T-cell (primary cell): ENCODE measurements around the gene FMN1. TPM values are rescaled to one million over a fixed set of nuclear protein-coding genes. Genes with fewer than 3 reads are reported as not detected.

ENCODE experiments used
- ATAC-seq, 4 experiments: fragments of 200-7000 bp in 3 of 4; fragments of 150-1000 bp in 1 of 4; cut with Tn5 transposase; replicated peaks in 1 of 4; 1 replicate in 3 of 4; 2 replicates in 1 of 4; pipeline ENCODE4 v1.10.0; 2021; ENCODE audit warnings: moderate library complexity in 3 of 4, mild to moderate bottlenecking in 2 of 4, moderate number of reproducible peaks in 1 of 4
- CTCF ChIA-PET, 2 donors: fragments of 300-600 bp; sonication (Branson Sonifier 250); formaldehyde crosslinking; loops; one replicate each; lab custom pipeline; 2022; ENCODE audit warnings: antibody characterized with exemption in 2 of 2; lab: Charles Lee
- POLR2A ChIA-PET, 2 donors: fragments of 300-600 bp; sonication (Branson Sonifier 250); formaldehyde crosslinking; loops; one replicate each; lab custom pipeline; 2022; ENCODE audit warnings: antibody characterized with exemption in 2 of 2; lab: Charles Lee
- DNase-seq, 35 experiments: peaks; one replicate each; pipeline versions ENCODE4 v3.0.0 to v3.0.0-alpha.2; 2013 to 2023
- H3K27ac ChIP-seq: one replicate; pipeline ENCODE4 v1.5.1; 2013; ENCODE audit warnings: low read length
- H3K27me3 ChIP-seq, 2 experiments: replicated peaks in 1 of 2; 1 replicate in 1 of 2; 2 replicates in 1 of 2; pipeline versions ENCODE4 v1.6.1 to v1.7.0; 2013; ENCODE audit warnings: low read length in 1 of 2, mixed read lengths in 1 of 2; ENCODE audit not compliant: control insufficient read depth in 2 of 2, insufficient read depth in 2 of 2; ENCODE audit errors: extremely low read depth in 1 of 2
- H3K36me3 ChIP-seq, 2 donors: 1 replicate in 1 of 2; 2 replicates in 1 of 2; pipeline versions ENCODE4 v1.6.1 to v1.7.0; 2013; ENCODE audit warnings: low read length in 1 of 2; ENCODE audit not compliant: control insufficient read depth in 2 of 2, insufficient read depth in 1 of 2; ENCODE audit errors: extremely low read depth in 1 of 2
- H3K4me1 ChIP-seq, 2 experiments: 1 replicate in 1 of 2; 2 replicates in 1 of 2; pipeline versions ENCODE4 v1.6.1 to v1.7.0; 2013; ENCODE audit warnings: low read length in 2 of 2, mixed read lengths in 1 of 2; ENCODE audit not compliant: insufficient read depth in 2 of 2, control insufficient read depth in 1 of 2; ENCODE audit errors: extremely low read depth in 1 of 2
- H3K4me3 ChIP-seq, 2 donors: 1 replicate in 1 of 2; 2 replicates in 1 of 2; pipeline versions ENCODE4 v1.5.1 to v1.7.0; 2013; ENCODE audit warnings: mild to moderate bottlenecking in 2 of 2, low read length in 1 of 2, moderate library complexity in 1 of 2; ENCODE audit not compliant: control insufficient read depth in 1 of 2; ENCODE audit errors: extremely low read depth in 1 of 2
- H3K9me3 ChIP-seq: 2 replicates; pipeline ENCODE4 v1.7.0; 2013
- H3K27ac Mint-ChIP-seq, 2 donors: one replicate each; pipeline ENCODE4 v1.8.0; 2020 to 2021; ENCODE audit warnings: mild to moderate bottlenecking in 2 of 2, mixed read lengths in 2 of 2
- H3K27me3 Mint-ChIP-seq, 2 donors: one replicate each; pipeline ENCODE4 v1.8.0; 2021 to 2022; ENCODE audit warnings: mixed read lengths in 2 of 2
- H3K36me3 Mint-ChIP-seq: one replicate; pipeline ENCODE4 v1.8.0; 2021; ENCODE audit warnings: mixed read lengths
- H3K4me1 Mint-ChIP-seq, 3 donors: one replicate each; pipeline ENCODE4 v1.8.0; 2020 to 2022; ENCODE audit warnings: mixed read lengths in 3 of 3, mild to moderate bottlenecking in 1 of 3
- H3K4me3 Mint-ChIP-seq, 3 donors: one replicate each; pipeline ENCODE4 v1.8.0; 2020 to 2022; ENCODE audit warnings: mild to moderate bottlenecking in 3 of 3, mixed read lengths in 3 of 3, moderate library complexity in 3 of 3
- H3K9me3 Mint-ChIP-seq, 3 donors: one replicate each; pipeline ENCODE4 v1.8.0; 2020 to 2022; ENCODE audit warnings: mixed read lengths in 3 of 3
- WGBS: methylation state at CpG from one replicate; pipeline ENCODE4 v1.1.5; 2013; ENCODE audit warnings: missing lambda C conversion rate; ENCODE audit not compliant: insufficient coverage; 5-methylcytosine and 5-hydroxymethylcytosine counted together
- total RNA-seq, 35 experiments: library from RNA in 6 of 35; stranded (reverse) in 6 of 35; fragments of 120-200 nt in 1 of 35; gene quantifications; one replicate each; pipeline versions ENCODE4 v1.2.1 to v1.2.4 and lab custom pipeline; 2013 to 2026

The FMN1 gene
- total RNA-seq, 5 donors from 2014 or later (not counting 1 experiment from before 2014, with no cell fraction given), result 0.20 to 22.4 (median 14.9) TPM

- POLR2A ChIA-PET, result no interaction called here
- ATAC-seq (no peak), DNase-seq (no peak)
- CTCF ChIA-PET, result no interaction called here
- Histone ChIP-seq H3K9me3 (no peaks in the 10 kb centered on the region), H3K4me3 (no peak overlapping the region), H3K27me3 (no peaks in the 10 kb centered on the region), H3K4me1 (no peaks in the 10 kb centered on the region), H3K27ac (no peak overlapping the region), H3K36me3 (no peaks in the 10 kb centered on the region)
- Mint-ChIP-seq H3K27me3 (peaks cover 0 to under 1% of the 10 kb centered on the region in 2 donors), H3K4me1 (no peaks in the 10 kb centered on the region), H3K27ac (no peak overlapping the region), H3K4me3 (no peak overlapping the region), H3K36me3 (no peaks in the 10 kb centered on the region), H3K9me3 (no peaks in the 10 kb centered on the region)
- WGBS, result 60% methylated on average over 1 of the region's 3 CpGs
Observed at GRCh38 chr15:32796856-32797255, 397.7 kb downstream of the FMN1 start.

DNA sequence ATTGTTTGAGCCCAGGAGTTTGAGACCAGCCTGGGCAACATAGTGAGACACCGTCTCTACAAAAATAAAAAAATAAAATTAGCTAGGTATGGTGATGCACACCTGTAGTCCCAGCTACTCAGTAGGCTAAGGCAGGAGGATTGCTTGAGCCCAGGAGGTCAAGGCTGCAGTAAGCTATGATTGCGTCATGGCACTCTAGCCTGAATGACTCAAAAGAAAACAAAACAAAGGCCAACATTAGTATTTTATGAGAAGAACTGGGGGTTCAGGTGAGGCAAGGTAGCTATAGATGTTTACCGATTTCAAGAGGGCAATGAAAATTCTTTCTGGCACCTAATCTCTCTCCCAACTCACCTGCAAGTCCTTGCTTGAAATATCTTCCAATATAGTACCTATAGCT, 399.5 kb downstream of the FMN1 start:
- no peak overlapping the region for H3K27ac Mint-ChIP-seq
- Histone ChIP-seq H3K4me1 (no peaks in the 10 kb centered on the region), H3K27ac (no peak overlapping the region), H3K36me3 (no peaks in the 10 kb centered on the region), H3K27me3 (no peaks in the 10 kb centered on the region), H3K4me3 (no peak overlapping the region), H3K9me3 (no peaks in the 10 kb centered on the region)
- no peaks in the 10 kb centered on the region for H3K9me3 Mint-ChIP-seq
- peaks cover 0 to 5% of the 10 kb centered on the region in 2 donors for H3K27me3 Mint-ChIP-seq
- DNase-seq (no peak), ATAC-seq (no peak)
- H3K4me3 Mint-ChIP-seq, result no peak overlapping the region
- H3K36me3 Mint-ChIP-seq, result no peaks in the 10 kb centered on the region
- no CpG with 5 or more reads among the region's 3 CpGs for WGBS
- H3K4me1 Mint-ChIP-seq, result no peaks in the 10 kb centered on the region
- ChIA-PET CTCF (no interaction called here), POLR2A (no interaction called here)

- CTCF ChIA-PET, result no interaction called here
- no peaks in the 10 kb centered on the region for H3K9me3 Mint-ChIP-seq
- Histone ChIP-seq H3K9me3 (no peaks in the 10 kb centered on the region), H3K4me3 (no peak overlapping the region), H3K4me1 (no peaks in the 10 kb centered on the region), H3K27ac (no peak overlapping the region), H3K27me3 (no peaks in the 10 kb centered on the region), H3K36me3 (no peaks in the 10 kb centered on the region)
- WGBS, result 83% methylated on average over 1 of the region's 2 CpGs
- peaks cover 0 to 5% of the 10 kb centered on the region in 2 donors for H3K27me3 Mint-ChIP-seq
- no peaks in the 10 kb centered on the region for H3K36me3 Mint-ChIP-seq
- no peak for DNase-seq
- H3K4me1 Mint-ChIP-seq, result no peaks in the 10 kb centered on the region
- ATAC-seq, result no peak
- H3K27ac Mint-ChIP-seq, result no peak overlapping the region
- no peak overlapping the region for H3K4me3 Mint-ChIP-seq
- POLR2A ChIA-PET, result interaction anchor here in 1 of 2 donors (0.6 kb wide), 1 partner anchor 22 kb away, joined by 5 read pairs; no protein-coding TSS in a partner anchor
Observed at GRCh38 chr15:32792436-32792835, 402.1 kb downstream of the FMN1 start.

GRCh38 chr15:32790352-32790999, 404.0 kb downstream of the FMN1 start:
- no peak overlapping the region for H3K27ac ChIP-seq
- ChIA-PET POLR2A (no interaction called here), CTCF (interaction anchor here in 1 of 2 donors (0.6 kb wide), 2 partner anchors 127 to 354 kb away, joined by 3 to 4 read pairs; no protein-coding TSS in a partner anchor)
- H3K4me1 ChIP-seq, result no peaks in the 10 kb centered on the region
- no peak overlapping the region for H3K27ac Mint-ChIP-seq
- no peaks in the 10 kb centered on the region for H3K9me3 ChIP-seq
- DNase-seq (no peak), ATAC-seq (no peak)
- 100% methylated on average over 1 of the region's 2 CpGs for WGBS
- H3K4me3 Mint-ChIP-seq, result no peak overlapping the region
- no peaks in the 10 kb centered on the region for H3K9me3 Mint-ChIP-seq
- no peaks in the 10 kb centered on the region for H3K27me3 ChIP-seq
- H3K4me3 ChIP-seq, result no peak overlapping the region
- peaks cover 7% of the 10 kb centered on the region in 2 donors for H3K27me3 Mint-ChIP-seq
- H3K4me1 Mint-ChIP-seq, result no peaks in the 10 kb centered on the region
- no peaks in the 10 kb centered on the region for H3K36me3 Mint-ChIP-seq
- no peaks in the 10 kb centered on the region for H3K36me3 ChIP-seq

DNA sequence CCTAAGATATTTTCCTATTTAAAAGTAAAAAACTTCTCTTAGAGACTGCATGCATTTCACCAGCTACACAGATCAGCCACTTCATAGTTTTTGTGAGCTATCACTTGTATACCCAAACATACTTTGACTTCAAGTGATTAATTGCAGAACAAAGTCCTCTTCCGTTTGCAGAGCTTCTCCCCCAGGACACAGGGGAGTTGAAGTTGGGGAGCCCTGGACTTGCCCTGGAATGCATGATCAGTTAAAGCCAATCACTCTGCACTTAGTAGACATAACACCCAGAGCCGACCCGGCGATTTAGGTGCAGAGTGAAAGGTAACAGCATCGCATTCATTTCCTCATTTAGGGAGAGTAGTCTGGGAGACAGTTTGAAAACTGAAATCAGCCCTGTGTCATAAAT, 406.6 kb downstream of the FMN1 start:
- DNase-seq (no peak), ATAC-seq (no peak)
- Mint-ChIP-seq H3K27ac (no peak overlapping the region), H3K4me1 (no peaks in the 10 kb centered on the region), H3K4me3 (no peak overlapping the region), H3K9me3 (no peaks in the 10 kb centered on the region), H3K36me3 (no peaks in the 10 kb centered on the region), H3K27me3 (peaks cover 10 to 11% of the 10 kb centered on the region in 2 donors)
- H3K9me3 ChIP-seq, result no peaks in the 10 kb centered on the region
- H3K4me1 ChIP-seq, result no peaks in the 10 kb centered on the region
- H3K27ac ChIP-seq, result no peak overlapping the region
- CTCF ChIA-PET, result no interaction called here
- 100% methylated on average over 1 of the region's 5 CpGs for WGBS
- no peak overlapping the region for H3K4me3 ChIP-seq
- POLR2A ChIA-PET, result interaction anchor here in 1 of 2 donors (0.5 kb wide), 1 partner anchor 120 kb away, joined by 5 read pairs; no protein-coding TSS in a partner anchor
- no peaks in the 10 kb centered on the region for H3K27me3 ChIP-seq
- no peaks in the 10 kb centered on the region for H3K36me3 ChIP-seq

GRCh38 chr15:32786906-32787305, 407.6 kb downstream of the FMN1 start:
- Mint-ChIP-seq H3K9me3 (no peaks in the 10 kb centered on the region), H3K4me1 (no peaks in the 10 kb centered on the region), H3K27me3 (peaks cover 10 to 13% of the 10 kb centered on the region in 2 donors), H3K36me3 (no peaks in the 10 kb centered on the region), H3K27ac (no peak overlapping the region), H3K4me3 (no peak overlapping the region)
- CTCF ChIA-PET, result no interaction called here
- WGBS, result 93% methylated on average over 4 of the region's 7 CpGs
- POLR2A ChIA-PET, result no interaction called here
- Histone ChIP-seq H3K4me3 (no peak overlapping the region), H3K27ac (no peak overlapping the region), H3K36me3 (no peaks in the 10 kb centered on the region), H3K9me3 (no peaks in the 10 kb centered on the region), H3K27me3 (no peaks in the 10 kb centered on the region), H3K4me1 (no peaks in the 10 kb centered on the region)
- DNase-seq (no peak), ATAC-seq (no peak)
